ELR (cell line): ENCODE measurements around the gene KCNAB1.
"Not testable (repeated sequence)": the region's sequence is repeated elsewhere in the genome, so short reads cannot be mapped to it uniquely, and the experiment has no call there.

Source experiments
- DNase-seq: peaks from one replicate; pipeline ENCODE4 v3.0.0-alpha.2; 2015; ENCODE audit warnings: low read depth

Gene KCNAB1

DNA sequence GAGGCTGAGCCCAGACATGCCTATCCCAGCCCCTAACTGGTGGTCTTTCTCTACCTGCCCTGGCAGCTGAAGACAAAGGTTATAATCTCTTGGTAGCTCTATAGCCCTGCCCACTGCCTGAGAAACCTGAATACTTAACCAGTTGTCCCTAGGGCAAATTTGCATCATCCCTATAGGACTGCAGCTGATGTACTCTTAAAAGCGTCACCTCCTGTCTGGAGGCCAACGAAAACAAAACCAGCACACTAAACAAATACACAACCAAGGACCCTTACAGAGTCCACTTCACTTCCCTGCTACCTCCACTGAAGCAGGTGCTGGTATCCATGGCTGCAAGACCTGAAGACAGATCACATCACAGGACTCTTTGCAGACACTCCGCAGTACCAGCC, 98.0 kb downstream of the KCNAB1 start:
- peak; percentile 61 for DNase-seq

DNA sequence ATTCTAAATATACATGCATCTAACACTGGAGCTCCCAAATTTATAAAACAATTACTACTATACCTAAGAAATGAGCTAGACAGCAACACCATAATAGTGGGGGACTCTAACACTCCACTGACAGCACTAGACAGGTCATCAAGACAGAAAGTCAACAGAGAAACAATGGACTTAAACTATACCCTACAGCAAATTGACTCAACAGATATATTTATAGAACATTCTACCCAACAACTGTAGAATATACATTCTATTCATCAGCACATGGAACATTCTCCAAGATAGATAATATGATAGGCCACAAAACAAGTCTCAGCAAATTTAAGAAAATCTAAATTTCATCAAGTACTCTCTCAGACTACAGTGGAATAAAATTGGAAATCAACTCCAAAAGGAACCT, 102.0 kb downstream of the KCNAB1 start:
- DNase-seq, result not testable (repeated sequence)

DNA sequence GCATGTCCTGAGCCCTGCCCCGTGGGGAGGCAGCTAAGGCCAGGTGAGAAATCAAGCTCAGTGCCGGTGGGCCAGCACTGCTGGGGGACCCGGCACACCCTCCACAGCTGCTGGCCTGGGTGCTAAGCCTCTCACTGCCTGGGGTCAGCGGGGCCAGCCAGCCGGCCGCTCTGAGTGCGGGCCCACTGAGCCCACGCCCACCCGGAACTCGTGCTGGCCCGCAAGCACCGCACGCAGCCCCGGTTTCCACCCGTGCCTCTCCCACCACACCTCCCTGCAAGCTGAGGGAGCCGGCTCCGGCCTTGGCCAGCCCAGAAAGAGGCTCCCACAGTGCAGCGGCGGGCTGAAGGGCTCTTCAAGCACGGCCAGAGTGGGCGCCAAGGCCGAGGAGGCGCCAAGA, 103.7 kb downstream of the KCNAB1 start:
- not testable (repeated sequence) for DNase-seq

DNA sequence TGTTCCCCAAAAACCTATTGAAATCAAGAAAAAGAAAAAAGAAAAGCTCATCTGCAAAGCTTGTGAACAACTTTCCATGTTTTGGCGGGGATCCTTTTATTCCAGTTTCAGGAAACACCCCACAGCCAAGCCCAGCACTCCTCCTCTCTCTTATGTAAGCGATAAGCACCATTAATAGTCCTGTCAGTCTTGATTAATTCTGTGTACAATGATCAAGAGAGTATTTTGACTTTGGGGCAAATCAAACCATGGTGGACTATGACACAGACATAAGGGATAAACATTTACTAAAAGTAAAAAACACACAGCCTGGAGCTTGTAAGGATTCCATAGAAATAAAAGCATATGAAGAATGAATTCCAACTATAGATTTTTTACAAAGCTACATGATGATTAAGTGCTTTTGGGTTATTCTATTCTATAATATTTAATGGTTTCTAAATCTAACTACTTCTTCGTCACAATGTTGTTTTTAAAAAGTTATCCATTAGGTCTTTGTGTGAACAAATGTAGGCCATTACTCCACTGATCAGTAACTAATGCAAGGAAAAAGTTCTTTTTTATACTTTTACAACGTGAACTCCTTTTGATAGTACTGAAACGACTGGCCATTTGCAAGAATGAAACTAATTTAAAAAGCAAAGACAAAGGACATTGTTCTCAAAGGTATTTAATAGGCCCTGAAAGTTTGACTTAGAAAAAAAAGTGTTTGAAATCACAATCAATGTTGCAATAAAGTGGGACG, 106.5 kb downstream of the KCNAB1 start:
- no peak for DNase-seq

DNA sequence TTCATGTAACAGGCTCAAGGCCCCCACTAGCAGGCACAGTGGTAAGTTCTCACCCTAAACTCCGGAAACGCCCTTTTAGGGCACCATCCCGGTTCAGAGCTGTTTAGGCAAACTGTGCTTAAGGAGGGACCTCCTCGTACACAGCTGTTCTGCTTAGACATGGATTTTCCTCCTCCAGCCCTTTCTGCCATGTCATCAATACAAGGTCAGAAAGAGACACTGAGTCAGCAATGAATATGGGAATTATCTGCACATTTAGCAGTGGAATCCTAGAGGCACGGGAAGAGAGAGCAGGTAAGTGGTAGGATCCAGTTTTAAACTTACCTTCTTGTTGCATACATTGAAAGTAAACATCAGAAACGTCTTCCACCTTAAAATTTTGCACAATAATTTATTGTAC, 107.3 kb downstream of the KCNAB1 start:
- no peak for DNase-seq

DNA sequence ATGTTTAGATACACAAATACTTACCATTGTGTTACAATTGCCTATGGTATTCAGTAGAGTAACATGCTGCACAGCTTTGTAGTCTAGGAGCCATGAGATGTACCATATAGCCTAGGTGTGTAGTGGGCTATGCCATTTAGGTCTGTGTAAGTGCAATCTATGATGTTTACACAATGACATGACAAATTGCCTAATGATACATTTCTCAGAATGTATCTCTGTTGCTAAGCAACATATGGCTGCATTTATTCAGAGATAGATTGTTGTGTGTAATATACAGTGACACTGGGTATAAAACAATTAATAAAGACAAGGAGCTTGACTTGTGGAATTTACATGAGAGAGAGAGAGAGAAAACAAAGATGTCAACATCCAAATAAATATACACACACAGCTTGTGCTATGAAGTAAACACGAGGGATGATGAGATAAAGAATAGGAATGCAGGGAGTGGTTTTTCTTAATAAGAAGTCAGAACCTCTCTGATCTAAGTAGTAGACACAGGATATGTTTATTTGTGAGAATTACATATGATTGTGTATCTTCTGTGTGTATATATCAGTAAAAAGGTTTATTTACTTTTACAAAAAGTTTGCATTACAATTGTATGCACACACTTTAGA, 110.0 kb downstream of the KCNAB1 start:
- peak; percentile 53 for DNase-seq

DNA sequence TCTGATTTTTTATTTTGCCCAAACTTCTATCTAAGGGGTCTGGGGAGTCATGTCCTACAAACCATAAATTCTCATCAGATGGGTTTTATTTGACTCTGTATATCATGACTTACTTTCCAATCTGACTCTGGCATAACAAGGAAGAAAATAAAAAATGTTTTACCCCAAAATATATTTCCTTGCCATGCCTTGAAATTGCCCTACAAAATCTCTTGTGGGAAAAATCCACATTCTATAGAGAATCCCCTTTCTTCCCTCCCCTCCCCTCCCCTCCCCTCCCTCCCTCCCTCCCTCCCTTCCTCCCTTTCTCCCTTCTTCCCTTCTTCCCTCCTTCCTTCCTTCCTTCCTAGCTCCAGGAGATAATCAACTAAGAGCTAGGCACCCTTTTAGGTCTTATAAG, 110.8 kb downstream of the KCNAB1 start:
- DNase-seq, result not testable (repeated sequence)

DNA sequence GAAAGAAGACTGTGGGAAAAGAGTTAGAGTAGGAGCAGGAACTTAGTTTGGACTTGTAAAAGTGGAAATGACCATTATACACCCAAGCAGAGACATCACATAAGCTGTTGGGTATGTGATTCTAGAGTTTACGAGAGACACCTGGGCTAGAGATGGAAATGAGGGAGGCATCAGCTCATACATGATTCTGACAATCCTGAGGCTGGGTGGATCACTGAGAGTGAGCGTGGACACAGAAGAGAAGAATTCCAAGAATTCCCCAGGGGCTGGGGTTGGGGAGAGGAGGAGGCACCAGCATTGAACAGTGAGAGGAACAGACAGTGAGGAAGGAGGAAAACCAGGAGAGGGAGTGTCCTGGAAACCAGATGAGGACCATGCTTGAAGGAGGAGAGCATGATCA, 113.5 kb downstream of the KCNAB1 start:
- peak; percentile 48 for DNase-seq

DNA sequence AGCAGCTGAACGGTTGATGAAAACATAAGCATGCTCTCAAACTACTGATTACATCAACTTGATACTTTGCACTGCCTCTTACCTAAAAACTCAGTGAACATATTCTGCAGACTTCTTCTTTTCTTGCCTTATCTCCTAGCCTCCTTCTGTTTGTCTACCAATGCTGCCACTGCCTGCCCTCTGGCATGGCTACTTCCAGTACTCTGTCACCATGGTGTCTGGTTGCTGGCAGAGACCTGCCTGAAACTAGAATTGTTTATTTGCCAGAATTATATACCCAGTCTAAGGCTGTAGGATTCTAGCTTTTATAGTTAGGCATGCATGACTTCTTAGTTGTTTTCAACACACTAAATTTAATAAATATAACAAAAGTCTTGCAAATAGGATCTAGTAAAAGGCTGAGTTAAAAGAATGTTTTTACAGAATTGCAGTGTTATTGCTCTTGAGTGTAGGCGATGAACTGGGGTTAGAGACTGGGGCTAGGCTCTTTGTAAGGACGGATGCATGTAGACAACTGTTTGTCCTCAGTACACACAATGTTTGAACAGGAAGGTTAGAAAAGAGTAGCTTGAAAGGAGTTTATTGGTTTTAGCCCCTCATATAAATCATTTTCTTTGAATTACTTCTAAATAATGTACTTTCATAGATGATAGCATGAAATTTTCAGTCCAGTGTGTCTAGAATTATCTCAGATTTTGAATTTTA, 116.3 kb downstream of the KCNAB1 start:
- DNase-seq, result no peak

DNA sequence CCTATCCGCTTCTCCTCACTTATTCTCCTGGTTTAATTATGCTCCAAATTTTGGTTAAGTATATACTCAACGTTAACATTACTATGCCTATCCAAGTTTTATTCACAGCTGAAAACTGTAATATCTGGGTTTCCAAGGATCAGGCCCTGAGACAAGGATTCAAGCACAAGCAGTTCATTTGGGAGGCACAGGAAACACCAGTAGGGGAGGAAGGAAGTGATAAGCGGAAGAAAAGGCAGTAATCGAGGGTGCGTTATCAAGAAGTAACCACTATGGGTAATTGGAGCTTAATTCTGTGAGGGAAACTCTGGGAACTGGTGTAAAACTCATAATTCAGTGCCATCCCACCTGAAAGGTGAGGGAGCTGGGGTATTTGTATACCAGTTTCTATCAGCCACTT, 120.3 kb downstream of the KCNAB1 start:
- DNase-seq, result no peak

DNA sequence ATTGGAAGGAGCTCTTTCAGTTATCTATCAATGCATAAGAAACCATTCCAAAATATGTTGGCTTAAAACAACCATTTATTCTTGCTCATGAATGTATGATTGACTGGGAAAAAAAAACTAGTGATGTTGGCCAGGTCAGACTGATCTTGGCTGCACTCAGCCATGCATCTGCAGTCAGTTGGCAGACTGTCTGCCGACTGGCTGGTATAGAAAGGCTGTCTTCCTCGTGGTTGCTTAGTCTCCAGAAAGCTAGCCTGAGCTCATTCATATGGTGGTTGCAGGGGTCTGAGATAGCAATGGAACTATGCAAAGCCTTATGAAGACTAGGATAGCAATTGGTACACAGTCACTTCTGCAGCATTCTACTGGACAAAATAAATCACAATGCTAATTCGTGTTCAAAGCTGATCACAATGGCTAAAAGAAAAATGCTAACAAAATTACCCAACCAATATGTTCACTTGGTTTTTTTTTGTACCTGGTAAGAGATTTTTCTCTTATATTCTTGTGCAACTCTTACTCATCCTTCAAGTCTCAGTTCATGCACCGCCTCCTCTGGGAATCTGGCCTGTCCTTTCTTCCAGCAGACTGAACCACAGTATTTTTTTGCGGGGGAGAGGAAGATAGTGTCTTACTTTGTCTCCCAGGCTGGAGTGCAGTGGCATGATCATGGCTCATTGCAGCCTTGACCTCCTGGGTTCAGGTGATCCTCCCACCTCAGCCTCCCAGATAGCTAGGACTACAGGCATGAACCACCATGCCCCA, 126.8 kb downstream of the KCNAB1 start:
- no peak for DNase-seq

DNA sequence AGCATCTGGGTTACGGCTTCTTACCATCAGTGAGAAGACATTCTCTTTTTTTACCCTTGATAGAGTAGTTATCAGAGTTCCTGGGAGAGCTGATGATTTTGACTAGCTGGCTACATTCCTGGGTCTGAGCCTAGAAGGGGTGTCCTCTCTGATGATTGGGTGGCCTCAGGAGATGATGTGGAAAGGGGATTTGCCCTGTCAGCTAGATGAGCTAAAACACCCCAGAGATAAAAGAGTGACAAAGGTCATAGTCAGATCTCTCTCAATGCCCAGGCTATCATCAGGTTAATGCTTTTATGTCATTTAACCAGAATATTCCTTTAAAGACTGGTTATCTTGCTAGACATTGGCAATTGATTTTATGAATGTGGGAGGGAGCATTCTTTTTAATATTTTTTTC, 130.2 kb downstream of the KCNAB1 start:
- no peak for DNase-seq

DNA sequence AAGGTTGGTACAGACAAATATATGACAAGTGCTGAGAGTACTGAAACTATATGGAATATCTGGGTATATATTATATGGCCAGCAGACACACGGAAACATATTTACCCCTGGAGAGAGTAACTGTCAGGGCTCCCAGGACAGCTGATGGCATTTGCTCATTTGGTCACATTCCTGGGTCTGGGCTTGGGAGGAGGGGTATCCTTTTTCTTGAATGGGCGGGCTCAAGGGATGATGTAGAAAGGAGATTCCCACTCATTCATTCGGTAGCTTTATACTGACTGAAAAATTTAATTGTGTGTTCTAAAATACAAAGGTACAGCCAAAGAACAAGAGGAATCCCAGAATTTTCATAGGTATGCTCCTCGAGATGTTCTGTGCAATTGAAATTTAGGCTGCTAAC, 131.0 kb downstream of the KCNAB1 start:
- DNase-seq, result no peak

DNA sequence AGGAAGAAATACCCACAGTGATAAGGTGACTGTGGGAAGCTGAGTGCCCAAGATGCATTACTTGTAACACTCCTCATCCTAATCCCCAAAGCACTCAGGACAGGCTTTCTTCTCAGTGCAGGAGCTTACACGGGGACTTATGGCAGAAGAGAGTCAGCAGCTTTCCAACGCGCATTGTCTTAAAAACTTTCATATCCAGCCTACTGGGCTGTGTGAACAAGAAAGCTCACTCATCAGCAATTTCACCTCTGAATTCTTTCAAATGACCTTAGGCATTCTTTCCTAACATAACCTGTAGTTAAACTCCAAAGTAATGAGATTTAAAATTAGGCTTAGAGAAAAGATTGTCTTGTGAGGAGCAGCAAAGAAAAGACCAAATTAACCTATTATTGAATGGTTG, 132.3 kb downstream of the KCNAB1 start:
- DNase-seq, result no peak

DNA sequence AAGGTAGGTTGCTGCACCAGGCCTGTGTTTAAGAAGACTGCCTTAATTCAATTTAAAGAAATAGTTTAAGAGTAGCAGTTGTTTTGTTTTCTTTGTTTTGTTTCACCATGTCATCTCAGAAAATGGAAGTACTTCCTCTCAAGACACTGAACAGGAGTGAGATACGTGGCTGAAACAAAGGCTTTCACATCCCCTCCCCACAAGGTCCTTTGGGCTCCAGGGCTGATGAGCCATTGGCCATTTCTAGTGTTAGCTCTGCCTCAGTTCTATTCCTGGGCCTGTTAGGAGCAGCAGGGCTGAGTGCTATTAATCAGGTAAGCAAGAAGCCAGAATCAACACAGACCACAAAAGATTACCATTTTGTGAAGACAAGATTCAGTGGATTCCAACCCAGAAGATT, 132.8 kb downstream of the KCNAB1 start:
- no peak for DNase-seq

DNA sequence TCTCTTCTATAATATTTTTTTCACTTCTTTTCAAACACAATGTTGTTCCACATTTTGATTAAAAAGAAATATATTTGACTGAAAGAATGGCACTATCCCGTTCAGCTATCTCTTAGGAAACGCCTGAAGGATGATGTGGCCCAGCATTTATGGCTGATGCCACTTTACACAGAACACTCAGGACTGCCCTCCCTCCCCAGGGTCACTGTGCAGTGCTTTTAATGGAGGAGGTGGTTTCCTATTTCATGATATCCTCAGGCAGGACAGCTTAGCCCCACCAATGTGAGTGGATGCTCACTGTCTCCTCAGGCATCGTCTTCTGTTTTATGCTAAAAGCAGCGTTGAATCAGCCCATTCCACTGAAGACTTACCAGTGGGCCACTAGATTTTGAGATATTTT, 135.9 kb downstream of the KCNAB1 start:
- no peak for DNase-seq

DNA sequence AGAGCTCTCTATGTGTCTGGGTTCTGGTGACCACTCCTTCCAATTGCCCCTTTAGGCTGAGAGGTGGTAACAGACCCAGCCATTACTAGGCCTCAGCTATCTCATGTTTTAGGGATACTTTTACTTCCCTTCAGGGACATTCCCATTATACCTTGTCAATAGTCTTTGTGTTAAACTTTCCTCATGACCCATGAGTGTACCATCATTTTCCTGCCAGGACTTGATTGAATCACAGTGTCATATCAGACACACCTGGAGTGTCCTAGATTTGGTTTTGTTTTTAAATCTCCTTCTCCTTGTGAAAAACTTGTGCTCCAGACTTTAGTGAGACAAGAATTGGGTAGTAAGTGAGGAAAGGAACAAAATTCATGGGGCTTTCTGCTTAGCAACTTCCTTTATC, 136.6 kb downstream of the KCNAB1 start:
- no peak for DNase-seq

DNA sequence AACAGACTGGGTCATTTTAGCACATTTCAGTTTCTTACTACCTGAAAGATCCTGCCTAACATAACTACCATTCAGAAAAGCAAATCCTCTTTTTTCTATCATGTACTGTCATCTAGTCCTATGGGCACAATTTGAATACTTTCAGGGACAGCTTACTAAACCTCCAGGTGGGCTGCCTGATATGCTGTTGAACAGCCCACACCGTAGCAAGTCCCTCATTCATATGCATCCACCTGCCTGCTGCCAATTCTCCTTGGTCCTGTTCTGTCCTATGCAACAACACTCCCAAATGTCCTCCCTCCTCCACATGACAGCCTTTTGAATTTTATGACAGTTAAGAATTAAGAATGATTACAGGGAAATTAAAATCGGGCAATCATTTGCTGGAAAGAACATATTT, 137.9 kb downstream of the KCNAB1 start:
- DNase-seq, result no peak

DNA sequence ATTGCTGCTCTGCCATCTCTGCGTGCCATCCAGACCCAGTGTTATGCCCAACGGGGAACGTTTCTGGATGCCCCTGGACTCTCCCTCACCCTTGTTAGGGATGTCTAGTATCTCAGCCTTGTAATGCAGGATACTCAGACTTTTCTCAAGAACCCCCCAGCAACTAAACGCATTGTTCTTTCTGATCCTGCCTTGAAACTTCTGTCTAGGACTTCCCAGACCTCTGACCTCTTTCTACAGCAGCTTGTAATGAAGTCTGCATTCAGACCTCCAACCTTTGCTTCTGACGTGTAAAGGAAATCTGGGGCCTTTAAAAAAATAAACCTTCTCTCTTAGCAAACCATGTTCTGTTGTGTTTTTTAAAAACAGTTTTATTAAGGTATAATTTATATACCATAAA, 139.5 kb downstream of the KCNAB1 start:
- DNase-seq, result no peak

DNA sequence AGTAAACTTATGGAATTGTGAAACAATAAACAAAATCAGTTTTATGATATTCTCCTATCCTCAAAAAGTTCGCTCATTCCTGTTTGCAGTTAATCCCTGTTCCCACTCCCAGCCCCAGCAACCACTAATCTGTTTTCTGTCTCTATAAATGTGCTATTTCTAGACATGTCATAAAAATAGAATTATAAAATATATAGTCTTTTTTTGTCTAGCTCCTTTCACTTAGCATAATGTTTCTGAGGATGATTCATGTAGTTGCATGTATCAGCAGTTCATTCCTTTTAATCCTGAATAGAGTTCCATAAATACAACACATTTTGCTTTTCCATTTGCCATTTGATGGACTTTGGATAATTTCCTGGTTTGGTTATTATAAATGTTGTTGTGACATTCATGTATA, 140.0 kb downstream of the KCNAB1 start:
- no peak for DNase-seq

DNA sequence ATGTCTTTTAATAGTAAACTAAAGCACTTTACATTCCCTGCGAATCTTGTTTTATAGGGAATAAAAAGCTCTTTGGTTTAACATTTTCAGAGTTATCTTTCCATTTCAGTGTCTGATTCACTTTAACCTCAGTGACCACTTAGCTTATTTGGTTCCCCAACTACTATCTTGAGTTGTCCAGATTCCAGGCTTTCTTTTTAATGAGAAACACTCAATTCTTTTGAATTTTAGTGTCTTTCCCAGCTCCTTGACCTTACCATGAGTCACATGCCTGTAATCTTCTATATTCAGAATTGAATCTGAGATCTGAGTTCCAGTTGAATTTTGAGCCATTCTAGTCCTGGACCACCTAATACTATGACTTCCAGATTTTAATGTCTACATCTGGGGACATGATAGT, 144.4 kb downstream of the KCNAB1 start:
- peak; percentile 21 for DNase-seq

DNA sequence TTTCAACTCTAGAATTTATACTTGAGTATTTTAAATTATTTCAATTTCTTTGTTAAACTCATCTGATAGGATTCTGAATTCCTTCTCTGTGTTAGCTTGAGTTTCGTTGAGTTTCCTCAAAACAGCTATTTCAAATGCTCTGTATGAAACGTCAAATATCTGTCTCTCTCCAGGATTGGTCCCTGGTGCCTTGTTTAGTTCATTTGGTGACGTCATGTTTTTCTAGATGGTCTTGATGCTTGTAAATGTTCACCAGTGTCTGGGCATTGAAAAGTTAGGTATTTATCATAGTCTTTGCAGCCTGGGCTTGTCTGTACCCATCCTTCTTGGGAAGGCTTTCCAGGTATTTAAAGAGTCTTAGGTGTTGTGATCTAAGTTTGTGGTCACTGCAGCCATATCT, 151.1 kb downstream of the KCNAB1 start:
- no peak for DNase-seq
